OCI-M1 (cell line): ENCODE measurements around the gene NEUROG1.

ENCODE experiments used
- DNase-seq: peaks from one replicate; lab custom pipeline; 2025; lab: John Stamatoyannopoulos, UW

The NEUROG1 gene

DNA sequence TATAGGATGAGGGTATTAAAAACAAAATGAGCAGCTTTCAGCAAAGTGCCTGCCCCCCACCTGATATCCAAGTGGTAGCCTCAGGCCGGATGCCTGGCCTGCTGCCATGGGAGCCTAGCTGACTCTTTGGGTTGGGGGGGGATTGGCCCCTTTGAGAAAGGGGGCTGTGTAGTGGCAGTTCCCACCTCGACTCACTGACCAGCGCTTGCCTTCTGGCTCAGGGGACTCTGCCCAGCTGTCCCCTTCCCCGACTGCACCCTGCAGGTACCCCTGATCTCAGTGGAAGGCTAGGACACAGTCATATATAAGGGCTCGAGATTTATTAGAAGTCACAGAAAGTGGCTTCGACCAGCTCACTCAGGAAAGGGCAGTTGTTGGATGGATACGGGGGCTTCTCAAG is 1.5 kb upstream of the NEUROG1 start:
- DNase-seq, result no peak

DNA sequence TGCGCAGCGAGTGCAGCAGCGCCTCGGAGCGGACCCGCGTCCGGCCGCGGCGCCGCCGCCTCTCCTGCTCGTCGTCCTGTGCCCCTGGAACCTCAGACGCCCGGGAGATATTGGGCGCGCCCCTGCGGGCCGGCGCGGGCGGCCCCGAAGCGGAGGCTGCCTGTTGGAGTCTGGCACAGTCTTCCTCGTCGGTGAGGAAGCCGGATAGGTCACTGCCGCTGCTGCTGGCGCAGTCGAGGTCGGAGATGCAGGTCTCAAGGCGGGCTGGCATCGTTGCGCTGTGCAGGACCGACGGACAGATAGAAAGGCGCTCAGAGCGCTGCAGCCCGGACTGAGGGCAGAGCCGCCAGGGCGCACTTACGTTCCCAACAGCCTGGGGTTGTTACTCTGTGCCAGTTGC is 344 bp downstream of the NEUROG1 start:
- no peak for DNase-seq

DNA sequence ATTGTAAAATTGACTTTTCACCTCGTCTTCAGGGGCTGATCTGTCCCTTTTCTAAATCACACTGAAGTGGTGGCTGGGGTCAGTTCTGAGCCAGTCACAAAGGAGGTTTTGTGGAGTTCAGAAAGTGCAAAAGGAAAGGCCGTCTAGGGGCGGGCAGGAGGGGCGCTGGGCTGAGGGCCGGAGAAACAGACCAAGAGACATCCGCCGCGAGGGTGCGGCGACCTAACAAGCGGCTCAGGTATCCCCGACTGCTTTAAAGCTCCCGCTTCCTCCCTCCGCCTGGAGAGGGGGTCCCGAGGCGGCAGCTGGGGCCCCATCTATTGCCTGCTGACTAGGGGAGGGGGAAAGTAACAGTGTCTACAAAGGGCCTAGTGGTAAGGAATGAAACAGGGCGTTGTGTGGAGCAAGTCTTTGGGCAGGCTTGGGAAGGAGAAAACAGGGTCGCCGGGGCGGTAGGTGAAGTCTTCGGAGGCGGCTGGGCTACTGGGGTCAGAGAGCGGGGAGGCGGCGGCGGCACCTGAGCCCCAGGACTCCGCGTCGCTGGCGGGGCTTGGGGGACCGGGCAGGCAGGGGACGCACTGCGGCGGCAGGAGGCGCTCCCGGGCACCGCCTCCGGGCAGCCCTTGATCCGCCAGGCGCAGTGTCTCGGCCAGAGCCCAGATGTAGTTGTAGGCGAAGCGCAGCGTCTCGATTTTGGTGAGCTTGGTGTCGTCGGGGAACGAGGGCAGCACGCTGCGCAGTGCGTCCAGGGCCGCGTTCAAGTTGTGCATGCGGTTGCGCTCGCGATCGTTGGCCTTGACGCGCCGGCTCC is 950 bp downstream of the NEUROG1 start:
- no peak for DNase-seq

DNA sequence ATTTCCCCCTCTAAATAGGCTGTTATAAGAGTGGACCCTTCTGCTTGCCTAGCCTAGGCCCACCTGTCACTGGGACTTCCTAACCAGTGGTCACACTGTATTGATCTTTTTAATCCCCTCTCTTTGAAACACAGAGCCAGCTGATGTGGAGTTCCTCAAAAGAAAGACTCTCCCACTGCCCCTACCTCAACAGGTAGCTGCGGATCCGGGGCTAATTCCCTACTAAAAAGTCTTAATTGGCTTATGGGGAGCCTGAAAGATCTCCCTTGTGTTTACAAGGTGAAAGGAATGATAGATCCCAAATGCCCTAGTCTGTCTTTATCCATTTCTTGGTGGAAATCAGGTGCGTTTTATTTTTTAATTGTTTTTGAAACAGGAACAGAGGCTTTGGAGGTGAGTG is 2.0 kb downstream of the NEUROG1 start:
- no peak for DNase-seq

DNA sequence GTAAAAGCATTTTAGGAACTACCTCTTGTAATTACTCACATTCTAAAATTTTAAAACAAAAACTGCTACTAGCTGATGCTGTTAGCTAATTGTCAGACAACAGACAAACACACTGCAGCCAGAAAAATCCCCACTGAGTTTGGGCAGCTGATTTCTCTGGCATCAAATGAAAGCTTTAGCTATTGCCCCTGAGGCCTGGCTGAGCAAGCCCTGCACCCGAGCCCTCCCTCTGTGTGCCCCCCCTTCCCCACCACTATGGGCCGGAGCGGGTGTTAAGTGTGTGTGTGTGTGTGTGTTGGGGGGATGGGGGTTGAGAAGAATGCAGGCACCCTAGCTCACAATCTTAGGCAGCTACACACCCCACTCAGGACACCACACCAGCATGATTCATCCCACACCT is 2.4 kb downstream of the NEUROG1 start:
- no peak for DNase-seq

DNA sequence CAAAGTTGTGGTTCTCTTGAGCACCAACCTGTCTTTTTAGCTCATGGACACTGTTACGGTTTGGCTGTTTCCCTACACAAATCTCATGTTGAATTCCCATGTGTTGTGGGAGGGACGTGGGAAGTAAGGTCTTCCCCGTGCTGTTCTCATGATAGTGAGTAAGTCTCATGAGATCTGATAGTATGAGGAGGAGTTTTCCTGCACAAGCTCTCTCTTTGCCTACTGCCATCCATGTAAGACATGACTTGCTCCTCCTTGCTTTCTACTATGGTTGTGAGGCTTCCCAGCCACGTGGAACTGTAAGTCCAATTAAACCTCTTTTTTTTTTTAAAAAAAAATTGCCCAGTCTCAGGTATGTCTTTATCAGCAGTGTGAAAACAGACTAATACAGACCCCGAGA is 6.2 kb downstream of the NEUROG1 start:
- peak; percentile 15 for DNase-seq

DNA sequence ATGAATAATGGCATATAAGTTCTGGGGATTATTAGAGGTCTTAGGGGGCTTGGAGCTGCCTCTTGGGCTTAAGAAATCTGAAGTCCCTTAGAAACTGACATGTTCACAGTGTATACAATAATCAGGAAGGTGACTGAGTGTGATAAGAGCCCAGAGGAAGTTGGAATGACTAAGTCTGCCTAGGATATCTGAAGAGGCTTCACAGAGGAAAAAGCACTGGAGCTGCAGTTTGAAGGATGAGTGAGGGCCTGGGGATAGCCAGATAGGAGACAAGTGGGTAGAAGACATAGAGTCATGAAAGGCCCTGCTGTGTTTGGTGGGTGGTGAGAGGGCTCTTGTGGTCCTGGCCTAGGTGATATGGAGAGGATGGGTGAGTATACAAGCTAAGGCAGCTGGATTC is 8.8 kb downstream of the NEUROG1 start:
- DNase-seq, result peak; percentile 51

DNA sequence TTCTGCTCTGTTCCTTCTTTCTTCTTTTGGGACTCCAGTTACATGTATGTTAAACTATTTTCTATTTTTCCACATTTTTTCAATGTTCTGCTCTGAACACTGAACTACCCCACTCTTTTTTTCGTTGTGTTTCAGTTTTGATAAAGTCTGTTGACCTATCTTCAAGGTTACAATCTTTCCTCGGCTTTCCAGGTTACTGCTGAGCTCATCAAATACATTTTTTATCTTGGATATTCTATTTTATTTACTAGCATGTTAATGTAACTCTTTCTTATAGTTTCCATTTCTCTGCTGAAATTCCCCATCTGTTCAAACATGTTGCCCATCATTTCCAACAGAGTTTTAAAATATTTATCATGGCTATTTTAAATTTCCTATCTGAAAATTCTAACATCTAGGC is 13.8 kb downstream of the NEUROG1 start:
- DNase-seq, result no peak

DNA sequence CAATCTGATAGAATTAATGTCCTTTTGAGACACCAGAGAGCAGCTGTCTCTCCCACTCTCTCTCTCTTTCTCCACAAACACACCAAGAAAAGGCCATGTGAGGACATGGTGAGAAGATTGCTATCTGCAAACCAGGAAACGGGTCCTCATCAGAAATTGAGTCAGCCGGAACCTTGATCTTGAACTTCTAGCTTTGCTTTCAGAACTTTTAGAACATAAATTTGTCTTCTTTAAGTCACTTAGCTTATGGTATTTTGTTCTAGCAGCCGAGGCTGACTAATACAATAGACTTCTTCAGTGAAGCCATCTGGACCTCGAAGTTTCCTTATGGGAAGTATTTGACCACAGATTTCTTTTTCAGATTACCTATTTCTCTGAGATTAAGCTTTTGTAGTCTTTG is 18.1 kb downstream of the NEUROG1 start:
- DNase-seq, result no peak

DNA sequence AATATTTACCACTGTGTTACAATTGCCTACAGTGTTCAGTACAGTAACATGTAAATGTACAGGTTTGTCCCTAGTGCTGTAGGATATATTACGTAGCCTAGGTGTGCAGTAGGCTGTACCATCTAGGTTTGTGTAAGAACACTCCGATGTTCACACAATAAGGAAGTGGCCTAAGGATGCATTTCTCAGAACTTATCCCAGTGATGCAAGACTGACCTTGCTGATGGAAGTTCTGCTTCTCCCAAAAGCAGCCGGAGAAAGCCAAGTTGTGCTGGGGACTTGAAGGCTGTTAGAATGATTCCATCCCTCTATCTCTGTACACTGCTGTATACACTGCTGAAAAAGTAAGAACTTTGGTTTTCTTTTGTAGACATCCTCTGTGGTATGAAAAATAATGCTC is 21.6 kb downstream of the NEUROG1 start:
- no peak for DNase-seq

DNA sequence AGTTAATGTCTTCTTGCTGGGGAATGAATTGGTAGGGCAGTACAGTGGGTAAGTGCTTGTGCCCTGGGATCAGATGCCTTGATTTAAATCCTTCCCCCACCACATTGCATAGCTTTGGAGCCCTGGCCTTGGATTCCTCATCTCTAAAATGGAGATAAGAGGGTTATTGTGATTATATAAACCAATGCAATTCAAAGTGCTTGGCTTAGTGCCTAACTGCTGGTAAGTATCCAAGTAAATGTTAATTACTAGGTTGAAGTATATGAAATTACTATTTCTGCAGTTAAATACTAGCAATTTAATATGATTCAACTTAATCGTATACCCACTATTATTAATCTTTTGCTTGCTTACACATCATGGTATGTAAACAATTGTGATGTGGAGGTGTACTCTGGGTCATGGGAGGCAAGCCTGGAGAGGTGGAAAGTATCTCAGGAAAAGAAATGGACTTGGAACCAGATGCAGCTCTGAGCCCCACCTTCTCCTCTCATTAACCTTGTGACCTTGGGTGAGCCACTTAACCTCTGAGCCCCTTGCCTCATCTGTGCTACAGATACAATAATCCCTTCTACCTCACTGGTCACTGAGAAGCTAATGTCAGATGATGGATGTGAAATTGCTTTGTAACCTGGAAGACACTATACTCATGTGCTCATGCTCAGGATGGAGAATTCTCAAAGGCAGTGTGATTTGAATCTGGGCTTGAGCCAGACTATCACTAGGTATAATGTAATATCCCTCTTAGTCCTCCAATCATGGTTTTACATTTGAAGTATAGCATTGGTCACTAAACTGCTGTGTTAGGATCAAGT is 23.8 kb downstream of the NEUROG1 start:
- no peak for DNase-seq

DNA sequence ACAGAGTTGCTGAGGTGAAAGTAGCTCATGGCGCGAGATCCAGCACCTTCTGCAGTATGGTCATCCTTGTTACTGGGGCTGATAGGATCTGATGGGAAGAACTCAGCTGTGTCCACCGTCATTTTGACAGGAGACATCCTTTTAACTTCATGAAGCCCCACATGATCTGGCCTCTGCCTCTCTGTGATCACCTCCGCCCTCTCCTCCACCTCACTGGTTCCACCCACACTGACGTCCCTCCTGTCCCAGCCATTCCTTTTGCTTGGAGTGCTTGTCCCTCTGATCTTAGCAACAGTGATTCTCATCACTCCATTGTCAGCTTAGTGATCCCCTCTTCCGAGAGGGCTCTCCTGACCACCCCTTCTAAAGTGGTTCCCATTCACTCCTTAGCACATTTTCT is 25.8 kb downstream of the NEUROG1 start:
- DNase-seq, result no peak

DNA sequence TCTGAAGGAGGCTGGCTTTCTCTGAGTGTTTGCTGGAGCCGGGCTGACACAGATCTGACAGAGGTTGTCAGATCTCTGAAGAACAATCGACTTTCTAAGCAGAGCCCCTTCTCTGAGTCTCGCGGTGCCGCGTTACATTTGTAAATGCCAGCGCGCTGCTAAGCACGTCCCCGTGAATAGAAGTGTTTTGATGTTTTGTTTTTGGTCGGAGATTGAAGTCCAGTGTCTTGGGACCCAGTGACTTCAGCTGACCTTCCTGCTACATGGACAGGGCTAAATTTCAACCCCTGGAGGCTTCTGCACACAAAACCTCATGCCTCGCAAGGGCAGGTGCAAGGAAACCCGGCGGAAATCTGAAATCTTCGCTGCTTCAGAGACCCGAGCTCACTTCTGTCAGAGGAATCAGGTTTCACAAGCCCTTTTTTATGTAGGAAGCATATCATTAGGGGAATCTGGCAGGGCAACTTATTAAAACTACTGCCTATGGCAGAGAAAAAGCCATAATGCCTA is 27.2 kb downstream of the NEUROG1 start:
- DNase-seq, result no peak

DNA sequence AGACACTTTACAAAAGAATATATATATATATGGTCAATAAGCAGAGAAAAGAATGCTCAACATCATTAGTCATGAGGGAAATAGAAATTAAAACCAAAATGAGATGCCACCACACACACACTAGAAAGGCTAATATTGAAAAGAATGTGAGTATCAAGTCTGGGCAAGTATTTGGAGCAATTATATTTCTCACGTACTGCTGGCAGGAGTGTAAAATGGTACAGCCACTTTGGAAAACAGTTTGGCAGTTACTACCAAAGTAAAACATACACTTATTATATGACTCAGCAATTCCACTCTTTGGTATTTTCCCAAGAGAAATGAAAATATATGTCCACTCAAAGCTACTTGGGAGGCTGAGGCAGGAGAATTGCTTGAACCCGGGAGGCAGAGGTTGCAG is 29.8 kb downstream of the NEUROG1 start:
- no peak for DNase-seq

DNA sequence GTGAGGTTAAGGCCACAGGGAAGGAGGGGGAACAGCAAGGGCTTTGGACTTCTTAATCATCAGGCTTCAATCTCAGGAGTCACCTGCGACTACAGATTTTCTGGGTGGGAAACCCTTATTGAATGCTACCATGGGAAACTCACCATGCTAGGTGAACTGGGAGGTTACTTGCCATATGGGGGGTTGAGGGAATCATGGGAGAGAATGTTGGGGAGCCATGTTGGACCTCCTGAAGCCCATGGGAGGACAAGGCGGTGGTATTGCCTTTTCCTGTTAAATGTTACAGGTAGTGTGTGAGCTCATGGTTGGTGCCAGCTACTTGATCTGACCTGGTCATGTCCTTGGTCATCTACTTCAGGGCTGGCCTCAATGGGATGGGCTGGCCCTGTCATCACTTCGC is 31.4 kb downstream of the NEUROG1 start:
- no peak for DNase-seq

DNA sequence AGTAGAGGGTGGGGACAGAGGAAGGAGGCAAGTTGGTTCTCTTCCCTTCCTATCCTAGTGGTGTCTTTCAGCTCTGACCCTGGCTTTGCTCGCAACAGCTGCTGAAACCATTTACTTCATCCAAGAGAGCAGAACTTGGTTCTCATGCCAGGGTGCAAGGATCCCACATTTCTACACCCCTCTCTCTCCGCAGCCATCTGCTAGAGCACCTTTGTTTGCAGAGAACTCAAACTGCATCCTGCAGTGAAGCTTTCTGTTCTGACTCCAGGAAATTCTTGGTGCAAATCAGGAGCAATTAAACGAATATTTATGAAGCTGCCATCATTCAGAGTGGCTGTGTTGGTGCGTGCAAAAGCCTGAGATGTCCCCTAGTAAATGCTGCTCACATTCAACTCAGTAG is 31.9 kb downstream of the NEUROG1 start:
- no peak for DNase-seq

DNA sequence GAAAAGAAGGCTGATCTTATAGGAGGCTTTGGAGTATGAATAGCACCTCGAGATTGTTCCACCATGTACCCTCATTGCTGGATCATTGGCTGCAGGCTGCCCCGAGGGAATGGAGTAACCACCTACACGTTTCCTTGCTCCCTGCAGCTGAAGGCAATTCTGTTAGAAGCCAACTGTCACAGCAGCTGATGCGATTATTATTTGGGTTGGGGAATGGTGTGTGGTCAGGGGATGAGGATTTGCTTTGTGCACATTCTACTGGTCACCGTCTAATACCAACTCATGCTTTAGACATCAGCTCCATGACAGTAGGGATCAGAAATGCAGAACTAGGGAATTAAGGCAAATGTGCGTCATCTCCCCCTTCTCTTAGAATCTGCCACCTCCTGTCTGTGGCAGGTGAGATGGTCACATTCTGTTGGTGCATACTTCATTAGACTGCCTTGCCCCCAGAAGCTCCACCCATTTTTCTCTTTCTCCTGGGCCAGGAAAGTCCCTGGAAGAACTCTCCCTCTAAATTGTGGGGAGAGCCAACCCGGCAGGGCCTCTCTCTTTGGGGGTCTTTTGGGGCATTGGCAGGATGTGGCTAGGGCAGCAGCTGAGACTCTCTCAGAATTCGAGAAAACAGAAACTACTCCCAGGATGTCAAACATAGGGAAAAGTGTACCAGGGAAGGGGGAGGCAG is 32.8 kb downstream of the NEUROG1 start:
- no peak for DNase-seq

DNA sequence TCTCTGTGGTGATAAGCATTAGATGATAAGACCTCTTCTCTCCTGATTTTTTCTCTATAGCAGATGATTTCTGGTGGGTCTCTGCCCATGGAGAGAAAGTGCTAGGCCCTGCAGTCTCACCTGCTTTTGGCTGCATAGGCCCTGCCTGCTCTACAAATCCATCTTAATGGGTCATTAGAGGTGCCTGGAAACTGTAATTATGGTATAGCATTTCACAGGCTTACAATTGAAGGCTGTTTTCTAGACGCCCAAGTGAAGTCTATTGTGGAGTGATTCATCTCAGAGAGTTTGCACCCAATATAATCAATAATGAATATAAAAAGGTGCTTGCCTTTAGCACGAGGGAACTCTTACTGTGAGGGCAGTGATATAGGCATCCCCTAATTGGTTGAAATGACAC is 33.8 kb downstream of the NEUROG1 start:
- no peak for DNase-seq

DNA sequence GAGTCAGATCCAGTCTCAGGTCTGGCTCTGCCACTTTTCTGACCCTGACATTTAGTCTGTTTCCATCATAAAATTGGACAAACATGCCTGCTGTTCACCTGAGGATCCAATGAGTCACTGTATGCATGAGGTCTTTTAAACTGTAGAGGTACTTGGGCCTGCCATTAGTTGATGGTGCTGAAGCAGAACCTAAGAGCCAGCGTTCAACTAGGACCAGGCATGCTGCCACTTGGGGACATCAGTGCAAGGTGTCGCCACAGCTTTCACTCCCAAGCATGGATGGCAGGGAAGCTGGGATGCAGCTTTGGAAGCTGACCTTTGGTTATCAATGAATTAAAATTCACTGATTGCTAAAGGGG is 37.1 kb downstream of the NEUROG1 start:
- no peak for DNase-seq

DNA sequence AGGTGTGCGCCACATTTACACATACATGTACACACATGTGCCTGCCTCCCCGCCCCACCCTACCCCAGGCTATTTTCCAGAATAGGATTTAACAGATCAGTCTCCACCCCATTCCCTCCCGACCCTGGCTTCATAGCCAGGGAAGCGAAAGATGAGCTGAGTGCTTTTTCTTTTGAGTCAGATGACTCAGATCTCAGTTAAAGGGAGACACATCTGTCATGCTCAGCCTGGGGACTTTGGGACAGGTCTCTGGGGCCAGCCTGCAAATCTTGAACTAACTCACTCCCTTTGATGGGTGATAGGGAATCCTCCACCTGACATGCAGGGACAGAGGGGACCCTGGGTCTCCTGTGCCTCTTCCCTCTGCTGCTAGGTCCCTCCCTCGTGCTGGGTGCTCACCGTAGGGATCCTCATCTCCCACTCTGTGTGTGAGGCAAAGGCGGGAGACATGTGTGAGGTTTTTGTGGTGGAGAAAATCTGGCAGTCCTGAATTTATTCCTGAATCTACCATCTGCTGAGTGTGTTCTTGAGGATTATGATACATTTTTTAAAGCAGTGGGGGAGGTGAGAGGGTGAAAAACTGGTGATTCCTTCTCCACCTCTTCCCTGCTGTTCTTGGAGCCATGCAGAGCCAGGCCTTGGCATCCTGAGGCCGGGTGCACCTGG is 37.7 kb downstream of the NEUROG1 start:
- no peak for DNase-seq

DNA sequence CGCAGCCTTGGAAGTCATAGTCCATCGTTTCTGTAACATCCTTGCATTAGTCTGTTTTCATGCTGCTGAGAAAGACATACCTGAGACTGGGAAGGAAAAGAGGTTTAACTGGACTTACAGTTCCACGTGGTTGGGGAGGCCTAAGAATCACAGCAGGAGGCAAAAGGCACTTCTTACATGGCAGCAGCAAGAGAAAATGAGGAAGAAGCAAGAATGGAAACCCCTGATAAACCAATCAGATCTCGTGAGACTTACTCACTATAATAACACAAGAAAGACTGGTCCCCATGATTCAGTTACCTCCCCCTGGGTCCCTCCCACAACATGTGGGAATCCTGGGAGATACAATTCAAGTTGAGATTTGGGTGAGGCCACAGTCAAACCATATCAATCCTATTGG is 40.2 kb downstream of the NEUROG1 start:
- peak; percentile 78 for DNase-seq

DNA sequence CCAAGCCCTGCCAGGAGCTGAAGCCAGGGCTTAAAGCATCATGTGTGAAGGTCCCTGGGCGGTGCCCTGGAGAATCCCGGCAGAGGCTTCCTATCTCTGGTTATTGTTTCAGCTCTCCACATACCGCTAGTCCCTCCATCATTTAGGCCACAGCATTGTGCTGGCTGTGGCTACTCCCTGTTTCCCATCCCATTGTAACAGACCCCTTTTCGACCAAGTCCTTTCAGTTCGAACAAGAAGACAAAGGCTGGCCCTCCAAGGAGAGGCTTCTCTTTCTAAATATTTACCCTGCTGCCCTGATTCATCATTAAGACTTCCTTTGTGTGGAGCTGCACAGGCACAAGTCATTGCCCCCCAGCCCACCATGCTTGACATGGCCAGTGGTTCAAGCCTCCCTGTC is 41.6 kb downstream of the NEUROG1 start:
- no peak for DNase-seq
